Brain pericyte (primary cell): ENCODE measurements around the gene PDIA5.

ENCODE experiments used
- DNase-seq: peaks from one replicate; pipeline ENCODE4 v3.0.0-alpha.2; 2012; ENCODE audit warnings: low read depth, low spot score

Gene PDIA5

DNA sequence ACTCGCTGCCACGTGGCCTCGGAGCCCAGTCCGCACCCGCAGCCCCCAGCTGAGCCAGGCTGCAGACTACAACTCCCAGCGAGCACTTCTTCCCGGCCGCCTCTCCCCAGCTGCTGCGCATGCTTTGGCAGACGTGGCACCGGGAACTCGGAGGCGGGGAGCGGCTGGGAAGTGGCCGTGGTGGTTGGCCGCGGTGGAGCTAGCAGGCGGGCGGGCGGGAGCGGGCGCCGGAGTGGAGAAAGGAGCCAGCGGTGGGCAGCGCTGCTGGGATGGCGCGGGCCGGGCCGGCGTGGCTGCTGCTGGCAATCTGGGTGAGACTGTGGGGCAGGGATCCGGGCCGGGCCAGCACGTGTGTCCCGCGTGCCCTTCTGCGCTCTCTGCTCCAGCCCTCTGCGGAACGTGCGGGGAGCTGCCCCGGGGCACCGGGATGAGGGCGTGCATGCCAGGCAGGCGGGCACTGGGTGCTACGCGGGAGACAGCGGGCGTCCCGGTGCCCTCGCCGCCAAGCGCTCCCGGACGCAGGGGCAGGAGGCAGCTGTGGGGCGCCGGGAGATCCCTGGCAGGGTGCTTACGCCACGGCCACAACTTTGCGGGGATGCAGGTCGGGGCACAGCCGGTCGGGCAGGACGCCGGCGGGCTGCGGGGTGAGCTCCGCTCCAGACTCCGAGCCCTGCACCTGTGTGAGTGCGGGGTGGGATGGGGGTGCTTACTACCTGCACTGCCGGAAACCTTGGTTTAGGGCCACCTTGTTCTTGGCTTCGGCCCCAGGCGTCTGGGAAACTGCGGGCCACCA lies at the start of gene PDIA5:
Gene PDIA5, plus strand, starts transcription at position 130 of the 793 bp plus-strand sequence. Its CDS starts 140 bp downstream, at position 270.
- DNase-seq = peak; percentile 58

DNA sequence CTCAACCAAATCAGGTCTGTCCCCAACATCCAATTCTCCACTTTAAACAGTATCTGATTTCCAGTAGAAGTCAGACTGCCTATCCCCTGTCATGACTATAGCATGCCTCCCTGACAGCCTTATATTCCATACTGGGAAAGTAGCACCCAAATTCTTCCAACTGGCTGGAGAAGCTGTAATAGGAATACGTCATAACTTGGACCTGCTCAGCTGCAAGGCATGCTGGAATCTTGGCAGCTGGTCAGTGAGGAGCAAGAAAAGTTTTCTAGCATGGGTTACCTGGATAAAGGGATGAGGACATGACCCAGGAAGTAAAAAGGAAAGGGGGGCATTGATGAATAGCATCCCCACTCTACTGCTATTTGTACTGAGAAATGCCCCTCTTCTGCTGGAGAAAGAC lies 48.1 kb upstream of the PDIA5 start:
- no peak for DNase-seq

DNA sequence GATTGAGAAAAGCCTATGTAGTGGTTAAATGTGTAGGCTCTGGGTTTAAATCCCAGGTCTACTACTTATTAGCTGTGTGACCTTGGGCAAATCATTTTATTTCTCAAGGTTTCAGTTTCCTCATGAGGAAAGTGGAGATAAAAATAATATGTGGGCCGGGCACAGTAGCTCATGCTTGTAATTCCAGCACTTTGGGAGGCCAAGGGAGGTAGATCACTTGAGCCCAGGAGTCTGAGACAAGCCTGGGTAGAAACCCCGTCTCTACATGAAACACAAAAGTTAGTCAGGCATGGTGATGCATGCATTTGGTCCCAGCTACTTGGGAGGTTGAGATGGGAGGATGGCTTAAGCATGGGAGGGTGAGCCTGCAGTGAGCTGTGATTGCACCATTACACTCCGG lies 47.7 kb upstream of the PDIA5 start:
- DNase-seq = no peak

DNA sequence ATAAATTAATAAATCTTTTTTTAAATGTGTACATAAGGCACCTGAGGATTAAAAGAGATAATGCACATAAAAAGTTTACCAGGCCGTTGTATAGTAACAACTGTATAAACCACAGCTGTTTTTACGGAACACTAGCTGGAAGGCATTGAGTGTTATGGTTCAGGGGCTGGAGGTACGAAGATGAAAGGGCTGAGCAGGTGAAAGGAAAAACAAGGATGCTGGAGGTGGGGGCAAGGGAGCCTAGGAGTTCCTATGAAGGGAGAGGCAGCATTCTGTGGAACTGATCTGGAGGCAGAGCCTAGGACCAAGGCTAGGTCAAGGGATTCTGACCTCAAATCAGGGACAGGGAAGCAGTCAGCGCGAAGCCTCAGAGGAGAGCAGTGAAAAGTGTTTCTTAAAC lies 47.2 kb upstream of the PDIA5 start:
- DNase-seq = no peak

DNA sequence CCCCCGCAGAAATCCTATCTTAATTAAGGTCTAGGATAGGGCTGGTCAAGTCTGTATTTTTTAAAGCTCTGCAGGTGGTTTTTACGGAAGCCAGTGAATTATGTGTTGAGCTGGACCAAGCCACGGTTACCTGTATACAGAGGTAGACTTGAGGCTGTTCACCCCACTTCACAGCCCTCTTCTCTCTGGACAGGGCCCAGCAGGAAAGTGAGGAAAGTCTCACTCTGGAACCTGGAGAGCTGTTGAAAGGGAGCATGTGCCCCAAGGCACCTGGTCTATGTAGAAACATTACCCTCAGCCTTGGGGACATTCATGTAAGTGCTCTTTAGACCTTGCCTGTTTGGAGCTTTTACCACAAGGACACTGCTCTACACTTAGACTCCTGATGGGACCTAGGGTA lies 46.1 kb upstream of the PDIA5 start:
- no peak for DNase-seq

DNA sequence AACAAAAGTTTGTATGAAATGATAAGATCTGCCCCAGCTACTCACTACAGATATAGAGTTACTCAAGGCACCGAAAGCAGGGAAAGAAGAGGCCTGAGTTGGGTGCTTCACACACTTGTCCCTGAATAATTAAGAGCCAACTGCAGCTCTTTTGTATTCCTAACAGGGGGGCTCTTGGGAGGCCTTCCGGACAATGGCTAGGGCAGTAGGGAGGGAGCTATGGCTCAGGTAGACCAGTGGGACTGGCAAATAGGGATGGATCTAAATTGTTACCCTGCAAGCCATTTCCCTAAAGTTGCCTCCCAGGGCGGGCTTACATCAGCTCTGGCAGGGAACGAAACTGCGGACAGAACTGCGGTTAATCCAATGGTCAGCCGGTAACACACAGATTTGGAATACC lies 45.4 kb upstream of the PDIA5 start:
- no peak for DNase-seq

DNA sequence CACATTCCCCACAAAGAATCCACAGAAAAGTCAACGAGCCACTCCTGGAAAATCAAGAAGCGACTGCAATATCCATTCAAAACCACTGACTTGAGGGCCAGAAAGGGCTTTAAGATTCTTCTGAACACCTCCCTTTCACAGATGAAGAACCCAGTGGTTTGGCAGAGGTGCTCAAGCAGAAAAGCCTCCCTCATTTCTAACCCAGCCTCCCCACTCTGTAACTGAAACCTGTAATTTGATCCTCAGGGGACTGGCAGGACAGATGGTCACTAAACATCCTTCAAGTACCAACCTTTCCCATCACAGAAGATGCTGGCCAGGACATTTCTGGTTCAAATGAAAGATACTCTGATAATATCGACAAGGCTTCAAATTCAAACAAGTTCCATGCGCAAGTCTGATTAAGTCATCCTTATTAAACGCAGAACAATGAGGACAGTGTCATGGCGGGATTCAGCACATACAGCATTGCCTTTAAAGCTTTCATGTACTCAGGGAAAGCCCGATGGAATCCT lies 44.8 kb upstream of the PDIA5 start:
- no peak for DNase-seq

DNA sequence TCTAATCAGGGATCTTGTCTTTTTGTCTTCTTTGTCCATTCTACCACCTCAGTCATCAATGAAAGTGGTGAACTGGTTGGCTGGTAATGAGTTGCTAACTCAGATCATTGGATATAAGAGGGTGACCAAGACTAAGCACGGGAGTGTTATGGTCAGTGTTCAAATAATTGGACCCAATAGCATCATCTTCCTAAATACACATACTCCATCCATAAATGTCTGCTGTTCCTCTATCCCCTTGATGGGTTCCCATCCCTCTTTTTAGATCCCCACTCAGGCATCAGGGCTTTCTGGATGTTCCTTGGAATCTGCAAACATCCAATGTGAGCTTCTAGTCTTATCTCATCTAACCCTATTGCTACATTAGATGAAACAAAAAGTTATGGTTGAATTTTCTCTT lies 42.8 kb upstream of the PDIA5 start:
- DNase-seq = no peak

DNA sequence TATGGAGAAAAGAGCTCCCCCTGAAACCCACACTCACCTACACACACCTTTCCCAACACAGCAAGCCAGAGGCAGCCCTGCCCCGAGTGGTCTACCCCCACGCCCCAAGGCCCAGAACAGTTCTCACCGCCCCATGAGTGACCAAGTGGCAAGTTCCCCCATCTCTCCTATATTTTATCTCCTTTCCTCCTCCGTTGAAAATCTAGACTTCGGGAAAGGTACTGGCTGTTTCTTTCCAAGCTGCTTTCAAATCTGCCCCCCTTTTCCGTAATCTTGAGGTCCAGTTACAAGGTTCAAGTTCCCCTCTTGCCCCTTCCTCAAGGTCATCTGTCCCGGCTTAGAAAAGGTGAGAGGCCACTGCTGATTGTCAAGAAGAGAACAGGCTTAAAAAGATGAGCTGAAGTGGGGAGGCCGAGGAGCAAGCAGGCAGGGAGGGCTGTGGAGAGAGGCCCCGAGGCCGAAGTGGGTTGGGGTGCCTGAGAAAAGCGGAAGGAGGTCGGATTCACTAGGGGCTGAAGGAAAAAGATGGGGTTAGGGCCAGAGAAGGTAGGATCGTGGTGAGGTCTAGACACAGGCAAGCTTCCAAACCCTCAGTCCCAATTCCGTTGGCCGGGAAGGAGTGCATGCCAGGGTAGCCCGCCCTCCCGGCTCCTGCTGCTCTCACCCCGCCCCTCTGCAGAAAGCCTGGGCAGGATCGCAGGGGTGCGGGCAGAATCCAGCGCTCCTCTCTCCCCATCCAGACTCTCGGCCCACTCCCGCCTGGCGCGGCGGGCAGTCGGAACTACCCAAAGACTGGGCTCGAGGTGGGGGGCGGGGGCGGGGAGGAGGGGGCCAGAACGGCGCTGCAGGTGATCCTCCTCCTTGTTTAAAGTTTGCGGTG lies 40.9 kb upstream of the PDIA5 start:
- DNase-seq = no peak

DNA sequence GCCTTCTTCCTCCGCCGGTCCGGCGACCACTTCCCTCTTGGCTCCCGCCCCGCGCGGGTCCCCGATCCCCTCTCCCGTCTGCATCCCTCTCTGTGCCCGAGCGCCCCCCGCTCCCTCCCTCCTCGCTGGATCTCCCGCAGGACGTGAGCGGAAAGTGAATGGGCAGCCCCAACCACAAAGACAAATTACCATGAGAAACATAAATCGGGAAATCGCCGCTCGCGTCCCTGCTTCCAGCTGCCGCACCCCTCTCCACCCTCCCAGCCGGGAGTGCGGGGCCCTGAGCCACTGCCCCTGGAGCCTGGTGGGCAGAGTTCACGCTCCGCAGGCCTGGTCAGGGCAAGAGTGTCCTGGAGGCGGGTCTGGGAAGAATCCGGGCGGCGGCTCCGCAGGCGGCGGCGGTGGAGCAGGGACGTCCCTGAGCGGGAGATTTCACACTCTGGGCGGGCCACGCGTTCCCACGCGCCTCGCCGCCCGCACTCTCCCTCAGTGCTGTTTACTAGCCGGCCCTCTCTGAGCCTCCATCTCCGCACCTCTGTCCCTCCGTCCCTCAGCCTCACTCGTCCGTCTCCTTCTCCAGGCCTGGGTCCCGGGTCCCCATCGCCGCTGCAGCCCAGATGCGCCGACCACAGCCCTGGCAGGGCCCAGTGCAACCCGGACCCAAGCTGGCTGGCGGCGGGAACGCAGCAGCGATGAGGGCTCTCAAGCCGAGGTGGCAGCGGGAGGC lies 40.1 kb upstream of the PDIA5 start:
- DNase-seq = no peak

DNA sequence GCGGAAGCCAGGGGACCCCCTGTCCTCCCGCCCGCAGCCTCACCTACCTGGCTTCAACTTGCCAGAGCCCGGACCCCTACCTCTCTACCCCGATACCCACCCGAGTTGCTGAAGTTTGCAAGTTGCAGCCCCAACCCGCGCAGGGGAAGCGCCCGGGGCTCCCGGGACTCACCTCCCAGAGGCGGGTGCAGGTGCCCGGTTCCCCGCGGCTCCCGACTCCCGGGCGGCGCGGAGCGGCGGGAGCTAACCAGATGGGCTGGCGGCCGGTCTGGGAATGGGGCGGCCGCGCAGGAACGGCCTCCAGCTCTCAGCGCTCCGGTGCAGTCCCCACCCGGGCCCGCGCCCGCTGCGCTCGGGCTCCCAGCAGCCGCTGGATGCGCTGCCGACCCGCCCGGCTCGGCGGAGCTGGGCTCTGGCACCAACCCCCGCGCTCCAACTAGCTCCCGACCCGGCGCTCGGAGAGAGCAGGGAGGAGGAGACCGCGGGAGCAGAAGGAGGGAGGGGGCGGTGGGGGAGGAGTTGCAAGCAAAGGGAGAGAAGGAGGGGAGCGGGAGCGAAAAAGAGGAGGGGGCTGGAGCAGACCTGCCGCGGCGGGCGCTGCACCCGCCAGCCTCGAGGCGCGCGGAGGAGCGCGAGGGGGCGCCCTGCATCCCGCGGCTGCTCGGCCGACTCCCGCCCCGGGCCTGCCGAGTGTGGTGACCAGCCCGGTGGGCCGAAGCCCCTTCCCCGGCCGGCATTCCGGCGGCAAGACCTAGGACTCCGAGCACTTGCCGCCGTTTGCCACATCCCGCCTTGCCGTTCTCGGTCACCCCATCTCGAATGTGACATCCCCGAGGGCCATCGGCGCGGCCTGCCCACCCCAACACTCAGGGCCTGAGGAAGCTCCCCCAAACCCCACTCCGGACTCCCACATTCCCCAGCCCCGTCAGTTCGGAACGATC lies 39.3 kb upstream of the PDIA5 start, which contains the start of gene SEMA5B:
Gene SEMA5B, minus strand, starts transcription at position 472 of the 941 bp plus-strand sequence. CDS start 66,500 bp downstream, outside the sequence.
- DNase-seq = no peak

DNA sequence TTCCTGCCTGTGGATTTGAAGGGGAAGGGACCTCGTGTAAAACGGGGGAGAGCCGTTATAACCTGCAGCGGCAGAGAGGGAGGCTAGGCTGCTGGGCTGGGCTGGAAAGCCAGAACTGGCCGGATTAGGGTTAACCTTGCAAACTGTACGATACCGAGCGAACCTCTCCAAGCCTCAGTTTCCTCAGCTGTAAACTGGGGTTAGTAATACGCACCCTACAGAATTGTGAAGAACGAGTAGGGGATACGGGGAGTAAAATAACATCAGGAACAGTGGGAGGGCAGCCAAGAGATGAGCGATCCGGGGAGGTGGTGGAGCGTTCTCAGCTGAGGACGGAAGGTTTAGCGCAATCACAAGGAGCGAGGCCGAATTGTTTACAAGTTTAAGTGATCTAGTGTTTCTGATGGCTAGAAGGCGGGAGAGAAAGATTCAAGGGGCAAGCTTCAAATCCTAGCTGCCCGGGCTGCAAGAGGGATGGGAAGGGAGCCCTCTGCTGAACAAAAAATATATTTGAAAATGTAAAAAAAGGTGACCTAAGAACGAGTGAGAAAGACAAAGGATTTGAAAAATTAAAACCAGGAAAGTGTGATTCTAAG lies 38.5 kb upstream of the PDIA5 start:
- DNase-seq = peak; percentile 30

DNA sequence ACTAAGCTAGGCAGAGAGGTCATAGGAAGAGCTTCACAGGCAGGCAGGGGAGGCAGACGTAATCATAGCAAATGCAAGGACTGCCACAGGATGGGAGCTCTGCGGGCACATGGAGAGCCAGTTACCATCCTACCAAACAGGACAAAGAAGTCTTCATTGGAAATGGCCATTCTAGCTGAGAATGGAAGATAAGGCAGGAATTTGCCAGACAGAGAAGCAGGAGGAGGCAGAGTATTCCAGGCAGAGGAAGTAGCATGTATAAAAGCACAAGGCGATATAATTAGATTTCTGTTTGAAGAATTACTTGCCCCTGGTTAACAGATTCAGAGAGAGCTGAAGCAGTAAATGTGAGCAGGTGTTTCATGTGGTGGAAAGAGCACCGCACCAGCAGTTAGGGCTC lies 35.8 kb upstream of the PDIA5 start:
- DNase-seq = no peak

DNA sequence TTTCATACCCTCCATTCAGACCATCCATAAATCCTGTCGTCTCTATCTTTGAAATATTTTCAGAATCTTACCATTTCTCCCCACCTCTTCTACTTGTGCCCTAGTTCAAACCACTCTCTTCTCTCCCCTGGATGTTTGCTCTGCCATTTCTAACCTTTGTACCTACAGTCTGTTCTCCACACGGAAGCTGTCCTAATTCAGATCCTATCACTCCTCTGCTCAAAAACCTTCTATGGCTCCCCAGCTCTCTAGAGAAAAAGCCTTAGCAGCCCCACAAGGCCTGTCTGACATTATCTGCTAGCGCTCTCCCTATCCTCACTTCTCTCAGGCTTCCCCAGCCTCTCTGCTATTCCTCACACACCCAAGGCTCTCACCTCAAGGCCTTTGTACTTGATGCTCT lies 34.8 kb upstream of the PDIA5 start:
- DNase-seq = no peak

DNA sequence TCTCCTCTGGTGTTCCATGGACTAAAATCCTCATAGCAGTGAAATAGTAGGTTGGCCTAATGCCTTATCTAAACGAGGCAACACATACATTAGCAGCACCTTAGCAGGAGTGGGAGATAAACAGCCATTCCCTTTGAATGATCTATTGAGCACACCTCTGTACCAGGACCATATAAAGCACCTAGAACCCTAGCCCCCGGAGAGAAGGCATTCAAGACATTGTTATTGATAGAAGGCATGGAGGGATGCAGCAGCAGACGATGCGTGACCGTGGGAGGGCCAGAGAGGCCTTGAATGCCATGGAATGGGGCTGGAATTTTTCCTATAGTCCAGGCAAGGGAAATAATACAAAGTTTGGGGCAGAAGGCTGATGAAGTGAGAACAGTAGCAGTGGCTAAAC lies 32.7 kb upstream of the PDIA5 start:
- DNase-seq = no peak

DNA sequence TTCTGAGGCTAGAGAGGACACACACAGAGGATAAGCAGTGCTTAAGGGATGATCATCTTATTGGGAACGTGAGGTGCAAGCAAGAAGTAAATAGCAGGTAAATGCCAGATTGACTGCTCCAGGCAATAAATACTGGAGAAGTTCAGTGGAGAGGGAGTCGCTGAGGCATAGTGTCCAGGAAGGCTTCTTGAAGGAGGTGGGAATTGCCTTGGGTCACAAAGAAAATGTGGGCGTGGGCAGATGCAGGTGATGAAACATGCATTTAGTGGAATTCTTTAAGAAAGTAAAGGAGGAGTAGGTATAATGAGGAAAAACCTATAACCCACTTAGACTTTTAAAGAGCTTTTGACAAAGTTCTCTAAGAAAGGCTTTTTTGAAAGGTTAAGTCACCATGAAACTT lies 31.8 kb upstream of the PDIA5 start:
- no peak for DNase-seq

DNA sequence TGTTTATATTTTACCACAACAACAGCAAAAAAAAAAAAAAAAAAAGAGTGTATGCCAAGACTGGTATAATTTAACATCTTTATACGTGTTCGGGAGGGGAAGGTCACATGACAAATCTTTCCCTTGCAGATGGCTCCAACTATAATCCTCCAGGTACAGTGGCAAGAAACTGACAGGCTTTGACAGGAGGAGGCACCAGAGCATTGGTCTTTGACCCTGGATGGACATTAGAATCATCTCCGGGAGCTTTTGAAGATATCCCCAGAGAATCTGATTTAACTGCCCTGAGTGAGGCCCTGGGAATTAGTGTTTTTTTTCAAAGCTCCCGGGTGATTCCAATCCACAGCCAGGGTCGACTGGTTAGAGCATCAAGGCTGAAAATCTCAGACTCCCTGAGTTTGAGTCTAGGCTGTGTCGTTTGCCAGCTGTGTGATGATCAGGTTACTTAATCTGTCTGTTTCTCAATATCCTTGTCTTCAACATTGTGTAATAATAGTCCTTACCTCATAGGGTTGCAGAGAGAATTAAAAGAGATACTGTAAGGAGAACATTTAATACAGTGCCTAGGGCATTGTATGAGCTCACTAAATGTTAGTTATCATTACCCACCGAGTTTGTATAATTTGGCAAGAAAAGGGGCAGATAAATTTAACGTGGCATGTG lies 30.3 kb upstream of the PDIA5 start:
- DNase-seq = peak; percentile 33

DNA sequence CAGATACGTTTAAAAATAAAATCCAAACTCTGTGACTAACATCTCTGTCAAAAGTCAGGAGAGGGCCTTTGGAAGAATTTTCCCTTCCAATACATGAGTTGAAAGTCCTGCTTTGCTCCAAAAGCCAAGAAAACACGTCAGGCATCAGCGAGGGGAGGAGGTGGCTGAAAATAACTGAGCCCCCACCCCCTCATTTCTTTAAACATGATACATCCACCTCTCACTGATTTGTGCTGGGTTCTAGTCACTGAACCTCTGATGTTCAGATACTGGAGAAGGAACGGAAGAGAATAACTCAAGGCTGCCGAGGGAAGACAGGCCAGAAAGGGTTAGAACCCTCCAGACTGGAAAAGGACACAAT lies 29.8 kb upstream of the PDIA5 start:
- DNase-seq = no peak

DNA sequence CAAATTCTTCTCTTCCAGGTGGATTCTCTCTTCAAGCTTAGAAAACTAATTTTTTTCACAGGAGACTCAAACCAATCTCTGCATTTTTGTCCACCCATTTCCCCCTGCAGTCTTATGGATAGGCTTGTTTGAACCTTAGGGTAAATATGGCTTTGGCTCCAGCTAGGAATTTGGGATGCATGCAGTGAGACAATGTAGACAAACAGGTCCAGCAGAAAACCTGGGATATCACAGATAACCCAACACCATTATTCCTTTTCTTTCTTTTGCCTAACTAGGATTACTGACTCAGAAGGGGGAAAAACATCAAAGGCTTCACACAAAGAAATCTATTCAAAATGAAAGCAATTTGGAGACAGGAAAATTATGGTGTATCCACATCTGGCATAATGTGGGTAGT lies 28.1 kb upstream of the PDIA5 start:
- no peak for DNase-seq

DNA sequence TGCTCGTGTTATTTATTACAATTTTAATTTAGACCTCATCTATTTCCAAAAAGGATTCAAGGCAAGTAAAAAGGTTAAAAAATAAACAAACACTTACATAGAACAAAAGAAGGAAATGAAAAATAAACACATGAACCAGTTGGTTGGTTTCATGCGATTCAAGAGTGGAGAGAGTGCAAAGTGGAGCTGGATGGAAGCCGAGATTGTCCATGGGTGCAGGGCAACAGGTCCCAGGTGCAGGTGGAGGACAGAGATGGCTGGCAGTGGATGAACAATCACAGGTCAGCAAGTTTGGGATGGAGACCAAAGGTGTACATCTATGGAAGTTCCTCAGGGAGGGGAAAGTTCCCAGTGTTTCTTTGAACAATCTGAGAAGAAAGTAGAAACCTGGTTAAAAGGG lies 27.6 kb upstream of the PDIA5 start:
- no peak for DNase-seq
